ENCODE results near the gene KCNAB1.

GRCh38 chr3:156305672-156306071, 185.3 kb downstream of the KCNAB1 start:
- no peak for TF ChIP-seq CTCF (IDR thresholded peaks at IDR 0.05; ENCODE audit: low read length)
- no peak for TF ChIP-seq EZH2 (optimal IDR thresholded peaks at IDR 0.05; ENCODE audit: low read depth, low read length)
